GM12878 (cell line): Measurements from ENCODE around the gene MYCBPAP. TPM values are rescaled to one million over a fixed set of nuclear protein-coding genes. Genes with fewer than 3 reads are reported as not detected.

Experiments
- ATAC-seq: fragments of 200-7000 bp; cut with Tn5 transposase; 3 replicates; pipeline ENCODE4 v1.9.1; 2020; ENCODE audit warnings: mild to moderate bottlenecking, moderate library complexity
- BruUV-seq: library from RNA; stranded (reverse); fragments of 400-500 nt; replicated peaks from 2 replicates; lab custom pipeline; 2021; lab: Mats Ljungman, UMichigan
- CTCF ChIA-PET: fragments of 300-600 bp; sonication (Branson Sonifier 250); formaldehyde crosslinking; extraction: SDS; loops from one replicate; lab custom pipeline; 2021; ENCODE audit warnings: inconsistent platforms; lab: Yijun Ruan, JAX
- POLR2A ChIA-PET: fragments of 350-600 bp; formaldehyde crosslinking; extraction: SDS; loops from one replicate; lab custom pipeline; 2021; ENCODE audit warnings: inconsistent platforms; lab: Charles Lee
- RAD21 ChIA-PET: fragments of 300-600 bp; sonication (Branson Sonifier 250); formaldehyde crosslinking; loops from one replicate; lab custom pipeline; 2023; ENCODE audit warnings: antibody characterized with exemption; ENCODE audit not compliant: unreplicated experiment; lab: Charles Lee
- SMC1A ChIA-PET: fragments of 300-600 bp; sonication (Branson Sonifier 250); formaldehyde crosslinking; loops from one replicate; lab custom pipeline; 2023; ENCODE audit not compliant: unreplicated experiment, uncharacterized antibody; lab: Charles Lee
- DNase-seq: peaks from one replicate; pipeline ENCODE4 v3.0.0-alpha.2; 2011; ENCODE audit warnings: low read depth, low spot score
- FAIRE-seq: peaks from 3 replicates; lab custom pipeline; 2011; peaks lifted over from hg19 to GRCh38; lab: Jason Lieb, UNC
- H2AFZ ChIP-seq: 2 replicates; pipeline ENCODE4 v1.6.0; 2011; ENCODE audit warnings: low read depth, low read length, control low read depth; ENCODE audit not compliant: control insufficient read depth
- H3K27ac ChIP-seq: 2 replicates; pipeline ENCODE4 v1.5.1; 2011; ENCODE audit warnings: control low read depth; ENCODE audit not compliant: control insufficient read depth, insufficient read depth
- H3K27me3 ChIP-seq, 2 experiments: replicated peaks in 1 of 2; 2 replicates each; pipeline versions ENCODE4 v1.6.0 to v1.6.1; 2011; ENCODE audit warnings: low read length in 1 of 2; ENCODE audit not compliant: control insufficient read depth in 2 of 2, insufficient read depth in 2 of 2
- H3K36me3 ChIP-seq, 2 experiments: 2 replicates each; pipeline ENCODE4 v1.5.1; 2011; ENCODE audit warnings: low read length in 1 of 2; ENCODE audit not compliant: control insufficient read depth in 2 of 2, insufficient read depth in 2 of 2
- H3K4me1 ChIP-seq: 2 replicates; pipeline ENCODE4 v1.6.1; 2011; ENCODE audit warnings: mild to moderate bottlenecking, low read length, moderate library complexity, mixed read lengths; ENCODE audit not compliant: control insufficient read depth, insufficient read depth
- H3K4me2 ChIP-seq: 2 replicates; pipeline ENCODE4 v1.6.0; 2011; ENCODE audit warnings: control low read depth; ENCODE audit not compliant: control insufficient read depth, insufficient read depth
- H3K4me3 ChIP-seq: fragments of 200-600 bp; sonication (generic); 2 replicates; pipeline ENCODE4 v1.5.1; 2016
- H3K79me2 ChIP-seq: 2 replicates; pipeline ENCODE4 v1.6.0; 2011; ENCODE audit warnings: low read length; ENCODE audit not compliant: control insufficient read depth, insufficient read depth
- H3K9ac ChIP-seq: 2 replicates; pipeline ENCODE4 v1.8.0; 2011; ENCODE audit warnings: low read length, control low read depth, mixed read lengths; ENCODE audit not compliant: control insufficient read depth, insufficient read depth
- H3K9me3 ChIP-seq: replicated peaks from 3 replicates; pipeline ENCODE4 v1.5.1; 2011; ENCODE audit warnings: mild to moderate bottlenecking, low read length; ENCODE audit not compliant: control insufficient read depth, insufficient read depth
- H4K20me1 ChIP-seq: 2 replicates; pipeline ENCODE4 v1.6.0; 2011; ENCODE audit not compliant: control insufficient read depth, insufficient read depth
- ASH2L ChIP-seq: fragments of 300-600, 200-600 bp; sonication (generic); IDR thresholded peaks from 2 replicates; pipeline ENCODE4 v1.6.1; 2017; ENCODE audit warnings: low read depth, mild to moderate bottlenecking, borderline replicate concordance
- CBX3 ChIP-seq: fragments of 200-600 bp; sonication (generic); IDR thresholded peaks from 2 replicates; pipeline ENCODE4 v1.6.1; 2016; ENCODE audit warnings: low read depth, borderline replicate concordance
- CREM ChIP-seq: IDR thresholded peaks from 2 replicates; pipeline ENCODE4 v1.6.1; 2014; ENCODE audit warnings: antibody characterized with exemption, low read depth
- FOXK2 ChIP-seq: fragments of 450-650 bp; IDR thresholded peaks from 2 replicates; pipeline ENCODE4 v1.6.1; 2017; ENCODE audit warnings: mild to moderate bottlenecking, moderate library complexity
- GATAD2B ChIP-seq: fragments of 450-650 bp; conservative IDR thresholded peaks from 2 replicates; pipeline ENCODE4 v1.6.1; 2017; ENCODE audit warnings: low read depth, mild to moderate bottlenecking, moderate library complexity
- HCFC1 ChIP-seq: fragments of 150-350 bp; IDR thresholded peaks from 2 replicates; pipeline ENCODE4 v1.6.1; 2014; ENCODE audit warnings: low read length
- NRF1 ChIP-seq: conservative IDR thresholded peaks from 2 replicates; pipeline ENCODE4 v1.6.1; 2011; ENCODE audit warnings: mild to moderate bottlenecking, low read depth, low read length, improper control_type of control experiment
- PAX5 ChIP-seq: IDR thresholded peaks from 2 replicates; pipeline ENCODE4 v1.6.1; 2011; ENCODE audit warnings: low read depth, low read length, borderline replicate concordance
- SIN3A ChIP-seq: IDR thresholded peaks from 2 replicates; pipeline ENCODE4 v1.6.1; 2012; ENCODE audit warnings: low read depth, low read length, improper control_type of control experiment
- SIX5 ChIP-seq: IDR thresholded peaks from 2 replicates; pipeline ENCODE4 v1.6.1; 2011; ENCODE audit warnings: mild to moderate bottlenecking, low read depth, low read length, moderate library complexity; ENCODE audit not compliant: severe bottlenecking
- SMAD5 ChIP-seq: IDR thresholded peaks from 2 replicates; pipeline ENCODE4 v1.6.1; 2016; ENCODE audit warnings: antibody characterized with exemption, low read depth
- SREBF1 ChIP-seq: IDR thresholded peaks from 2 replicates; pipeline ENCODE4 v1.6.1; 2012; ENCODE audit warnings: mild to moderate bottlenecking, low read length
- TAF1 ChIP-seq: IDR thresholded peaks from 2 replicates; pipeline ENCODE4 v1.6.1; 2011; ENCODE audit warnings: mild to moderate bottlenecking, low read depth, low read length, borderline replicate concordance
- WGBS: methylation state at CpG from one replicate; pipeline ENCODE4 v1.1.6; 2016; ENCODE audit warnings: low lambda C conversion rate; ENCODE audit not compliant: insufficient replicate concordance, insufficient coverage; ENCODE audit errors: missing lambda C conversion rate; 5-methylcytosine and 5-hydroxymethylcytosine counted together
- in situ Hi-C: fragments of 300-500 bp; cut with MboI; formaldehyde crosslinking; loops from 9 replicates; pipeline ENCODE4 v1.14.3; 2018; ENCODE audit warnings: mixed read lengths
- intact Hi-C: fragments of 100-400 bp; cut with micrococcal nuclease; formaldehyde crosslinking; loops from one replicate; pipeline ENCODE4 v1.14.2; 2022; ENCODE audit not compliant: unreplicated experiment
- polyA plus RNA-seq, 11 experiments: library from polyadenylated mRNA; depleted of rRNA in 4 of 11; unstranded in 6 of 11; stranded (reverse) in 5 of 11; fragments of >200 nt; fragmentation: Nextera tagmentation in 4 of 11; fragmentation: Illumina TruSeq in 1 of 11; extraction: Ambion mirVana in 4 of 11; extraction: Trizol in 1 of 11; gene quantifications; 1 replicate in 1 of 11; 2 replicates in 10 of 11; pipeline versions ENCODE4 v1.2.1 to v1.2.3, GENCODE V29; 2011 to 2016; ENCODE audit warnings: inconsistent platforms in 2 of 11, missing spikeins in 2 of 11, low read depth in 1 of 11
- total RNA-seq, 4 experiments: library from RNA; depleted of rRNA in 3 of 4; stranded (reverse); fragments of >200 nt in 3 of 4; fragmentation: Illumina TruSeq in 1 of 4; extraction: Trizol in 1 of 4; gene quantifications; 2 replicates each; pipeline versions ENCODE4 v1.2.1 to v1.2.3, GENCODE V29; 2013 to 2021
- TF ChIP-seq, protein P1 (sequence below): fragments of 450-650 bp; IDR thresholded peaks from 2 replicates; pipeline ENCODE4 v1.6.1; 2016; ENCODE audit warnings: mild to moderate bottlenecking
- TF ChIP-seq, protein P2 (sequence below): fragments of 450-650 bp; IDR thresholded peaks from 2 replicates; pipeline ENCODE4 v1.6.1; 2018; ENCODE audit warnings: borderline replicate concordance, mild to moderate bottlenecking; ENCODE audit not compliant: partially characterized antibody

MYCBPAP gene
- total and polyA plus RNA-seq, 10 of the 15 experiments (the other 5 are each of a cell fraction or from before 2014, with no cell fraction given) = 0.23 to 2.7 (median 1.5) TPM

DNA sequence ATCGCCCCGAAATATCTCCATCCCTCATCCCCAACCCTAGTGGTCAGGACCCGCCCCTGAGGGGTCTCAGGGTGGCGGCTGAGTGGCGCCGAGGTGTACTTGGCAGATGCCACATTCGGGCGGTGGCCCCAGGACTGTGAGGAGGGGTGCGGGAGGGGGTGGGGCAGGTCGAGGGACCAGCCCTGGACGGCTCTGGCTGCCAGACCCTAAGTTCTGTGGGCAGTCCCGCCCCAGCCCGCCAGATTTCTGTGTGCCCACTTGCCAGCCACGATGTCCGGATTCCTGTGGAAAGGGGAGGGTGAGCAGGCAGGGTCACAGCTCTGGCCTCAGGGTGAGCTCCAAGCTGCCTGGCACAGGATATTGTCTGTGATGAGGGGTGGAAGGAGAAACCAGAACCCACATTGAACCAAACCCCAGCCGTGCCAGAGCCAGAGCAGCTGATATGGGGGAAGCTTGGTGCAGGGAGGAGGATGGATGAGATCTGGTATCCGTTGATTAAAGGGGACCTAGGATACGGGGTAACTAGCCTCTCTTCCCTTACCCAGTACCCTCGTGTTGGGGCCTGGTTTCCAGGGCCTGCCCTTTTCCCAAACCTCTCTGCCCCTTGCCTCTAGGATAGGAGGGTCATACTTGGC, 38.5 kb upstream of the MYCBPAP start (continued):
- TF ChIP-seq SIN3A (no peak), PAX5 (no peak), NRF1 (no peak), FOXK2 (no peak), CBX3 (no peak), GATAD2B (no peak), CREM (no peak), SIX5 (no peak), SREBF1 (no peak), ASH2L (no peak), HCFC1 (no peak), SMAD5 (no peak)
- TF ChIP-seq, protein P1, sequence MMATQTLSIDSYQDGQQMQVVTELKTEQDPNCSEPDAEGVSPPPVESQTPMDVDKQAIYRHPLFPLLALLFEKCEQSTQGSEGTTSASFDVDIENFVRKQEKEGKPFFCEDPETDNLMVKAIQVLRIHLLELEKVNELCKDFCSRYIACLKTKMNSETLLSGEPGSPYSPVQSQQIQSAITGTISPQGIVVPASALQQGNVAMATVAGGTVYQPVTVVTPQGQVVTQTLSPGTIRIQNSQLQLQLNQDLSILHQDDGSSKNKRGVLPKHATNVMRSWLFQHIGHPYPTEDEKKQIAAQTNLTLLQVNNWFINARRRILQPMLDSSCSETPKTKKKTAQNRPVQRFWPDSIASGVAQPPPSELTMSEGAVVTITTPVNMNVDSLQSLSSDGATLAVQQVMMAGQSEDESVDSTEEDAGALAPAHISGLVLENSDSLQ = no peak

DNA sequence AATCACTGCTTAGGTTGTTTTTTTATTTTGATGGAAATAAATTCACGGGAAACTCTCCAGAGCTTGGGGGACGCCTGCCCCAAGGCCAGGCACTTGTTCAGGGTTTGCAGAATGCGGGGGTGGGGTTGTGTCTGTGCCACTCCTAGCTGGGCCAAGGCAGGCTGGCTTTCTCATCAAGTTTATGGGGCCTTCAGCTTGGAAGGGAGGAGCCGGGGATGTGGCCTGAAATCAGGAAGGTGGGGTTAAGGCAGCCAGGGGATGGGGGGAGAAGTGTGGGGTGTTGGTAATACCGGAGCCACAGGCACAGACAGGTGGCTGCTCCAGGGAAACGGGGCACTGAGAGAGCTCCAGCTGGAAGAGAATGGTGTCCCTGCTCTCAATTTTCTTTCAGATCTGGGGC, 37.8 kb upstream of the MYCBPAP start:
- FAIRE-seq (no peak), ATAC-seq (no peak), DNase-seq (no peak)
- H3K27me3 ChIP-seq = peaks cover 0 to 3% of the 10 kb centered on the region in 2 experiments; a peak in 2 of 4 replicates
- no peak overlapping the region for H3K27ac ChIP-seq
- no peaks in the 10 kb centered on the region for H3K36me3 ChIP-seq
- POLR2A ChIA-PET = no interaction called here
- CTCF ChIA-PET = interaction anchor here (2.0 kb wide), 1 partner anchor 108 kb away, joined by 5 read pairs; no protein-coding TSS in a partner anchor
- WGBS = 74% methylated on average over 6 of the region's 6 CpGs
- no peak overlapping the region for H2AFZ ChIP-seq
- TF ChIP-seq, protein P2, sequence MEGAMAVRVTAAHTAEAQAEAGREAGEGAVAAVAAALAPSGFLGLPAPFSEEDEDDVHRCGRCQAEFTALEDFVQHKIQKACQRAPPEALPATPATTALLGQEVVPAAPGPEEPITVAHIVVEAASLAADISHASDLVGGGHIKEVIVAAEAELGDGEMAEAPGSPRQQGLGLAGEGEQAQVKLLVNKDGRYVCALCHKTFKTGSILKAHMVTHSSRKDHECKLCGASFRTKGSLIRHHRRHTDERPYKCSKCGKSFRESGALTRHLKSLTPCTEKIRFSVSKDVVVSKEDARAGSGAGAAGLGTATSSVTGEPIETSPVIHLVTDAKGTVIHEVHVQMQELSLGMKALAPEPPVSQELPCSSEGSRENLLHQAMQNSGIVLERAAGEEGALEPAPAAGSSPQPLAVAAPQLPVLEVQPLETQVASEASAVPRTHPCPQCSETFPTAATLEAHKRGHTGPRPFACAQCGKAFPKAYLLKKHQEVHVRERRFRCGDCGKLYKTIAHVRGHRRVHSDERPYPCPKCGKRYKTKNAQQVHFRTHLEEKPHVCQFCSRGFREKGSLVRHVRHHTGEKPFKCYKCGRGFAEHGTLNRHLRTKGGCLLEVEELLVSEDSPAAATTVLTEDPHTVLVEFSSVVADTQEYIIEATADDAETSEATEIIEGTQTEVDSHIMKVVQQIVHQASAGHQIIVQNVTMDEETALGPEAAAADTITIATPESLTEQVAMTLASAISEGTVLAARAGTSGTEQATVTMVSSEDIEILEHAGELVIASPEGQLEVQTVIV = no peak
- no peak for TF ChIP-seq TAF1
- no peak overlapping the region for H3K4me3 ChIP-seq
- no peaks in the 10 kb centered on the region for H4K20me1 ChIP-seq
- intact Hi-C loops = no loop called here
- RAD21 ChIA-PET = no interaction called here
- BruUV-seq = no TSS peak
- in situ Hi-C loops = no loop called here
- no peak overlapping the region for H3K4me2 ChIP-seq
- SMC1A ChIA-PET = interaction anchor here (1.2 kb wide), 1 partner anchor 51 kb away, joined by 3 read pairs; no protein-coding TSS in a partner anchor
- no peaks in the 10 kb centered on the region for H3K79me2 ChIP-seq
- no peaks in the 10 kb centered on the region for H3K9me3 ChIP-seq
- no peaks in the 10 kb centered on the region for H3K4me1 ChIP-seq
- no peak overlapping the region for H3K9ac ChIP-seq
